Epithelial cell of proximal tubule (primary cell): ENCODE measurements around the gene CDH23. TPM values are rescaled to one million over a fixed set of nuclear protein-coding genes. Genes with fewer than 3 reads are reported as not detected.

Experiments
- DNase-seq: peaks from one replicate; pipeline ENCODE4 v3.0.0-alpha.2; 2011; ENCODE audit warnings: low read depth
- H3K4me3 ChIP-seq: 2 replicates; pipeline ENCODE4 v1.5.1; 2011; ENCODE audit warnings: low read depth, mild to moderate bottlenecking, low read length
- CTCF ChIP-seq: conservative IDR thresholded peaks from 2 replicates; pipeline ENCODE4 v1.5.1; 2012; ENCODE audit warnings: low read depth, mild to moderate bottlenecking, low read length
- total RNA-seq: library from RNA; depleted of rRNA; stranded (reverse); fragments of >200 nt; gene quantifications from 2 replicates; pipeline ENCODE4 v1.2.3, GENCODE V29; 2015

Gene CDH23
- total RNA-seq, 1 donor from 2014 or later = under 0.01 TPM

- no peak for DNase-seq
- H3K4me3 ChIP-seq = no peak overlapping the region
- TF ChIP-seq CTCF = no peak
These were observed 247.2 kb downstream of the CDH23 start for GRCh38 chr10:71643904-71644303.

GRCh38 chr10:71644307-71645180, 247.8 kb downstream of the CDH23 start:
- H3K4me3 ChIP-seq = no peak overlapping the region
- no peak for TF ChIP-seq CTCF
- no peak for DNase-seq

- no peak for TF ChIP-seq CTCF
- H3K4me3 ChIP-seq = no peak overlapping the region
- no peak for DNase-seq
These were observed 248.5 kb downstream of the CDH23 start for GRCh38 chr10:71645185-71645584.

- DNase-seq = no peak
- no peak for TF ChIP-seq CTCF
- no peak overlapping the region for H3K4me3 ChIP-seq
These were observed 249.3 kb downstream of the CDH23 start for GRCh38 chr10:71646037-71646436.

GRCh38 chr10:71646592-71647292, 250.0 kb downstream of the CDH23 start:
- no peak for TF ChIP-seq CTCF
- no peak for DNase-seq

GRCh38 chr10:71647526-71648253, 251.0 kb downstream of the CDH23 start:
- peak; percentile 45 for TF ChIP-seq CTCF
- no peak for DNase-seq
- H3K4me3 ChIP-seq = no peak overlapping the region

More at GRCh38 chr10:71646592-71647292, 250.0 kb downstream of the CDH23 start:
- H3K4me3 ChIP-seq = no peak overlapping the region
